ENCODE results near the gene SEL1L.

SEL1L gene

GRCh38 chr14:81427348-81428058 lies 106.2 kb downstream of the SEL1L start:
- TF ChIP-seq CTCF (IDR thresholded peaks at IDR 0.05) = no peak
- H3K27me3 ChIP-seq (ENCODE audit: control insufficient read depth, insufficient read depth, low read length) = no peaks in the 10 kb centered on the region
- H3K9me3 ChIP-seq (ENCODE audit: control insufficient read depth, low read length) = no peaks in the 10 kb centered on the region
- no peak overlapping the region for H2AFZ ChIP-seq
- no peak overlapping the region for H3K9ac ChIP-seq
- H3K36me3 ChIP-seq (ENCODE audit: control insufficient read depth, insufficient read depth, low read length) = no peaks in the 10 kb centered on the region
- no peak overlapping the region for H3K27ac ChIP-seq
- no peak overlapping the region for H3K4me3 ChIP-seq (ENCODE audit: low read depth, low read length)
- no peaks in the 10 kb centered on the region for H3K79me2 ChIP-seq
- no peaks in the 10 kb centered on the region for H3K4me1 ChIP-seq
- H3K4me2 ChIP-seq (ENCODE audit: low read length) = no peak overlapping the region

- TF ChIP-seq CTCF (IDR thresholded peaks at IDR 0.05) = no peak
- no peak overlapping the region for H3K27ac ChIP-seq
Observed at GRCh38 chr14:81423504-81423903, 110.1 kb downstream of the SEL1L start.

More at GRCh38 chr14:81423504-81423903, 110.1 kb downstream of the SEL1L start:
- no peak overlapping the region for H3K9ac ChIP-seq
- no peaks in the 10 kb centered on the region for H3K36me3 ChIP-seq (ENCODE audit: control insufficient read depth, insufficient read depth, low read length)
- H3K27me3 ChIP-seq (ENCODE audit: control insufficient read depth, insufficient read depth, low read length) = no peaks in the 10 kb centered on the region
- no peak overlapping the region for H3K4me3 ChIP-seq (ENCODE audit: low read depth, low read length)
- no peaks in the 10 kb centered on the region for H3K79me2 ChIP-seq
- H2AFZ ChIP-seq = peak overlapping the region; percentile 48
- H3K9me3 ChIP-seq (ENCODE audit: control insufficient read depth, low read length) = no peaks in the 10 kb centered on the region
- H3K4me2 ChIP-seq (ENCODE audit: low read length) = no peak overlapping the region
- peaks cover 4% of the 10 kb centered on the region for H3K4me1 ChIP-seq
